Left ventricle myocardium superior (tissue), 1 donor: ENCODE results near the gene ALOX15B. TPM values are rescaled to one million over a fixed set of nuclear protein-coding genes. Genes with fewer than 3 reads are reported as not detected.
"Not testable (repeated sequence)": the region's sequence is repeated elsewhere in the genome, so short reads cannot be mapped to it uniquely, and the experiment has no call there.

Source experiments
- ATAC-seq: fragments of 200-7000 bp; cut with Tn5 transposase; one replicate; pipeline ENCODE4 v1.9.1; 2020; ENCODE audit warnings: mild to moderate bottlenecking, moderate library complexity
- DNase-seq: peaks from one replicate; pipeline ENCODE4 v3.0.0-alpha.2; 2020
- intact Hi-C: fragments of 100-400 bp; cut with micrococcal nuclease; formaldehyde crosslinking; loops from one replicate; pipeline ENCODE4 v1.11.0; 2022
- total RNA-seq: library from RNA; stranded (reverse); fragmentation: NEBNext Ultra II Directional; extraction: Animal tissue kit (Norgen Biotek cat#: 25700); gene quantifications from one replicate; pipeline ENCODE4 v1.2.1, GENCODE V29; 2021
- donor health status: DM: no; HTN: yes; CAD: no; lungs with severe emphysema.

ALOX15B gene
- total RNA-seq, 1 donor from 2014 or later = not detected

GRCh38 chr17:8012996-8013640, 25.7 kb upstream of the ALOX15B start:
- no peak for ATAC-seq
- no peak for DNase-seq
- intact Hi-C loops = no loop called here

GRCh38 chr17:8013731-8014557, 24.9 kb upstream of the ALOX15B start:
- no peak for ATAC-seq
- intact Hi-C loops = no loop called here

GRCh38 chr17:8014558-8014850, 24.4 kb upstream of the ALOX15B start:
- ATAC-seq (no peak), DNase-seq (no peak)
- intact Hi-C loops = no loop called here

More at GRCh38 chr17:8013731-8014557, 24.9 kb upstream of the ALOX15B start:
- no peak for DNase-seq

- no peak for ATAC-seq
Measured at GRCh38 chr17:8015236-8015956, 23.5 kb upstream of the ALOX15B start.

GRCh38 chr17:8015957-8016631, 22.8 kb upstream of the ALOX15B start:
- intact Hi-C loops = no loop called here
- DNase-seq (no peak), ATAC-seq (peak; percentile 63)

More at GRCh38 chr17:8015236-8015956, 23.5 kb upstream of the ALOX15B start:
- DNase-seq = no peak
- intact Hi-C loops = no loop called here

- DNase-seq (no peak), ATAC-seq (peak; percentile 72)
- intact Hi-C loops = no loop called here
Measured at GRCh38 chr17:8016632-8017424, 22.0 kb upstream of the ALOX15B start.

- intact Hi-C loops = no loop called here
- DNase-seq = no peak
- no peak for ATAC-seq
Measured at GRCh38 chr17:8018436-8018835, 20.4 kb upstream of the ALOX15B start.

- ATAC-seq (no peak), DNase-seq (no peak)
- intact Hi-C loops = no loop called here
Measured at GRCh38 chr17:8019166-8019565, 19.7 kb upstream of the ALOX15B start.

- ATAC-seq = no peak
Measured at GRCh38 chr17:8019665-8020650, 18.9 kb upstream of the ALOX15B start.

GRCh38 chr17:8020776-8021564, 17.9 kb upstream of the ALOX15B start:
- DNase-seq = no peak
- no peak for ATAC-seq
- intact Hi-C loops = no loop called here

More at GRCh38 chr17:8019665-8020650, 18.9 kb upstream of the ALOX15B start:
- intact Hi-C loops = no loop called here
- DNase-seq = no peak

- DNase-seq = no peak
- ATAC-seq = no peak
- intact Hi-C loops = no loop called here
Measured at GRCh38 chr17:8021565-8022359, 17.1 kb upstream of the ALOX15B start.

- intact Hi-C loops = no loop called here
- ATAC-seq = peak; percentile 28
- DNase-seq = no peak
Measured at GRCh38 chr17:8022360-8023003, 16.4 kb upstream of the ALOX15B start.

- intact Hi-C loops, ATAC-seq, DNase-seq: not testable (repeated sequence)
Measured at GRCh38 chr17:8024161-8024560, 14.7 kb upstream of the ALOX15B start.

- no peak for ATAC-seq
- DNase-seq = no peak
- intact Hi-C loops = no loop called here
Measured at GRCh38 chr17:8025176-8025911, 13.5 kb upstream of the ALOX15B start.

GRCh38 chr17:8029121-8029520, 9.7 kb upstream of the ALOX15B start:
- intact Hi-C loops = no loop called here
- ATAC-seq (no peak), DNase-seq (no peak)
